Measurements from ENCODE around the gene NOB1.
"Not testable (repeated sequence)": the region's sequence is repeated elsewhere in the genome, so short reads cannot be mapped to it uniquely, and the experiment has no call there.

The NOB1 gene

GRCh38 chr16:69761983-69762813, 7.5 kb upstream of the NOB1 start, which contains the start of gene WWP2:
WWP2 (plus strand) TSS chr16:69762332; CDS start chr16:69787011, 24,679 bp downstream.
- peak; percentile 89 for DNase-seq (ENCODE audit: low read depth, low spot score)

- DNase-seq (ENCODE audit: low read depth, low spot score) = not testable (repeated sequence)
Measured at GRCh38 chr16:69757375-69757774, 2.6 kb upstream of the NOB1 start.

DNA sequence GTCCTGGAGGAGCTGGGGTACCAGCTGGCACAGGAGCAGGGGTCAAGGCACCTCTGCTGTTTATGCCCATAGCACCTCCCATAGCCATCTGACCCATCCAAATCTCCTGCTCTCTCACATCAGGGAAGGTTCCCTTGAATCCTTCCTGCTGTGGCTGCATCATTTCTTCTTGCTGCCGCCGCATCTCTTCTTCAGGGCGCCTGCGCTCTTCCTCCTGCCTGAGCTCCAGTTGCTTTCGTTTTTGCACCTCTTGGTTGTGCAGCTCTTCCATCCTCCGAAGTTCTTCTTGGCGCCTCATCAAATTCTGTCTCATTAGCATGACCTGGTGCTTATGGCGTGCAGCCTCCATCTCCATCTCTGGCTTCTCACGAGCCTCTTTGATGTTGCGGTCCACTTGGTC, 2.0 kb upstream of the NOB1 start:
- no peak for DNase-seq (ENCODE audit: low read depth, low spot score)

DNA sequence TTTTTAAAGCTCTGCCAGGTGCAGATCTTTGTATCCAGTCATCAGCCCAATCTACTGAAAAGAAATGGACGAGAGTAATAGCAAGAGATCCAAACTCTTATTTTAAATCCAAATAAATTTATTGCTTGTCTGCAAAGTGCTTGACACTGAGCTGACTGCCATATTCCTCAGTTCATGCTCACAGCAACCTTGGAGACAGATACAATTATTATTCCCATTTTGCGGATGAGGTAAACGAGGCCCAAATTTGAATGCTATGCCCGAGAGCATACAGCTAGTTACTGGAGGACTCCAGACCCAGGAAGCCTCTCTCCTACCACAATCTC, 620 bp downstream of the NOB1 start:
- DNase-seq (ENCODE audit: low read depth, low spot score) = no peak

GRCh38 chr16:69748694-69749345, 5.9 kb downstream of the NOB1 start:
- no peak for DNase-seq (ENCODE audit: low read depth, low spot score)

DNA sequence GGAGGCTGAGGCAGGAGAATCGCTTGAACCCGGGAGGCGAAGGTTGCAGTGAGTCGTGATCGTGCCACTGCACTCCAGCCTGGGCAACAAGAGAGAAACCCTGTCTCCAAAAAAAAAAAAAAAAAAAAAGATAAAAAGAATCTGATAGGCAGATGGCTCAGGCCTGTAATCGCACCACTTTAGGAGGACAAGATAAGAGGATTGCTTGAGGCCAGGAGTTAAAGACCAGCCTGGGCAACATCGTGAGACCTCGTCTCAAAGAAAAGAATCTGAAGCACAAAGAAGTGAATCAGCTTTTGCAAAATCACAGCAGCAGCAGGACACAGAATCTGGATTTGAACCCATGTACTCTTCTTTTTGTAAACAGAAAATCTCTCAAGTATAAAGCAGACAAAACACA, 7.6 kb downstream of the NOB1 start:
- DNase-seq (ENCODE audit: low read depth, low spot score) = no peak

DNA sequence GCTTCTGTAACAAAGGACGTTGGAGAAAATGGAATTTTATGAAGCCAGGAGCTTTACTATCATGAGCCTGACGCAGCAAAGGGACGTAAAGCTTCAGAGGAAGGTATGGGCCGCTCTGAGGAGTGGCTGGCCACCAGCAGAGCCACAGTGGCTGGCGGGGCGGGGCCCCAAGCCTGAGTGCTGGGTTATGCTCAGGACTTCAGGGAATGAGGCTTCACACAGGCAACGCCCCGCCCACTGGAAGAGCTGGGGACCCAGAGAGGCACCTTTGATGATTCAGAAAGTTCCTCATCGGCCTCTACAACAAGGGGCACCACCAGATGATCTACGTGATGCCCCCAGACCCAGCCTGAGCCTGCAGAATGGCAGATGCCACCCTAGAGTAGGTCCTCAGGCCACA, 8.8 kb downstream of the NOB1 start:
- no peak for DNase-seq (ENCODE audit: low read depth, low spot score)

DNA sequence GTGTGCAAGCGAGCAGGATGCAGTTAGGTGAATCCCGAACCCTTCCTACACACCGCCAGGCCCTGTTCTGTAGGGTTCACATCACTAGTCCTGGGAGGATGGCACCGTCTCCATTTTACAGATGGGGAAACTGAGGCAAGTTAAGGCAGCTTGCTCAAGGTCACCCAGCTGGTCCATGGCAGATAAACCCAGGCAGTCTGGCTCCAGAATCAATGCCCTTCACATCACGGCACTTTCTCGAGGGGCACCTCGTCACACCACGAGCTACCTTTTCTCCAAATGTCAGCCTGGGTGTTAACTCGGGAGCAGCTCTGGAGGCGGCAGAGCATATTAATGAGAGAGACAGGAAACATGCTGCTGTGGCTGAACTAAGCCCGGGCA, 9.5 kb downstream of the NOB1 start:
- no peak for DNase-seq (ENCODE audit: low read depth, low spot score)

DNA sequence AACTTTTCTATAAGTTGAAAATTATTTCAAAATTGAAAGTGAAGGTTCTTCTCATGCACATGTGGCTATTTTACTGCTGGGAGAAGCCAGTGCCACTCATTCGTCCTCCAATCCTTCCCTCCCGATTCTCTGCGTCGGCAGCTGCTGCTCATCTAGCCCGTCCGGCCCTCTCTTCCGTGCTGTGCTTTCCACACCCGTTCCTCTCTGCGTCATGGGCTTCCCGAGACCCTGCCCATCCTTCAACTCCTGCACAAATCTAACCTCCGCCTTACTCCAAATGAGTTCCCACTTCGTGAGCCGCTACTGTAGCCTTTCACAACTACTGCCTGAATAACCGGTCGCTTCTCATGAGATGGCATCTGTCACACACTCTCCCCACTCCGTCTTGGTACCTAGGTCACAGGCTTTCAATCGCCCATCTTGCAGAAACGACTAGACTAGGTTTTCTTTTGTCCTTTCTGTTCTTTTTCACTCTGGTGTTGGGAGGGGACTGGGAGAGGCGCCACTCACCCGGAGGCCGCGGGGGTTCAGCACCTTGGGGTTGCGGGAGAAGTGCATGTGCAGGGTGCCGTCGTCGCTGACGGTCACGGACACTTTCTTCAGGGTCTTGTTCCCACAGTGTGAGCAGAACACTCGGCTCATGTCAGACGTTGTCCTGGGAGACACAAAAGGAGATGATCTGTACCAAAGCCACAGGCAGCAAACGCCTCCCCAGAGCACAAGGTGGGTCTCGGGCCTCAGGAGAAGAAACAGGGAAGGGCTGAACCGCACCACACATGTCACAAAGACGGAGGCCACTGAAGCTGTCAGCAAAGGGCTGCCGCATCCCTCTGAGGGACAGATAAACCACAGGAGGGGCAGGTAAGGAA, 10.1 kb downstream of the NOB1 start:
- DNase-seq (ENCODE audit: low read depth, low spot score) = no peak

DNA sequence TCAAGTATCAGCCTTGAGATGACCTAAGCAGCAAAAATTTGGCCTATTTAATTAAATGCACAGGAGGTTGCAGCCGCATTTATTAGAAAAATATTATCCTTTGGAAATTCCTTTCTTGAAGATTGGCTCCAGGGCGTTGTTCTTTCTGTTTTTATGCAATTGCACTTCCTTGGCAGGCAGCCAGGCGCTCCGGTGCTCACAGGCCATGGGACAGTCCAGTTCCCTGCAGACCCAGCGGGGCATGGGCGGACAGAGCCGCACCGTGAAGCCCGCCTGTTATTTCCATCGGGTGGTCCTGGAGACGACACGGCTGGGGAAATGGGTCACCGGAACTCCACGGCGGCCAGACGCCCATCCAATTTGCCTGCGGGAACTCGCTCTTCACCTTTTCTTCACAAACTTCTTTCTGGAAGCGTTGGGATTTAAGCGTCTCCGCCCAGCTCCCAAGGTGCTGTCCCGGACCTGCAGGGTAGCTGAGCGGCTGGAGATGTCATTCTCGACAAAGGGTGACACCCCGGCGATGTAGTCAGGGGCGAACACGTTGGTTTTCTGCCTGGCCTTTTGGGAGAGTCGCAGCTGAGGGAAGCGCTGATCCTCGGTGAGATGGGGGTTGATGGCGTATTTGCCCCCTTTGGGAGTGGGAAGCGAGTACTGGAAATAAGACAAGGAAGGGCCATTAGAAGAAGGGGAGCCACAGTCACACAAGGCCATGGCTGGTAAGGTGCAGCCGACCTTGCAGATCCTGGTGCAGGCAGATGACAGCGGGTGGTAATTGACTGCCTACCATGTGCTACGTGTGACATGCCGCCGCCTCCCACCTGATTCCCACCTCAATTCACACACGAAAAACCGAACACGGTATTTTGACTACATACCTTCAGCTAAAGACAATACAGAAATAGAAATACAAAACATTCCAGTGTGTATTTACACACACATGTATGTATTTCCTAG, 12.5 kb downstream of the NOB1 start:
- peak; percentile 48 for DNase-seq (ENCODE audit: low read depth, low spot score)

GRCh38 chr16:69741519-69741918, 13.2 kb downstream of the NOB1 start:
- no peak for DNase-seq (ENCODE audit: low read depth, low spot score)

- DNase-seq (ENCODE audit: low read depth, low spot score) = no peak
Measured at GRCh38 chr16:69732101-69732500, 22.6 kb downstream of the NOB1 start.

- not testable (repeated sequence) for DNase-seq (ENCODE audit: low read depth, low spot score)
Measured at GRCh38 chr16:69731280-69731679, 23.4 kb downstream of the NOB1 start.

GRCh38 chr16:69729030-69729429, 25.7 kb downstream of the NOB1 start:
- DNase-seq (ENCODE audit: low read depth, low spot score) = not testable (repeated sequence)

DNA sequence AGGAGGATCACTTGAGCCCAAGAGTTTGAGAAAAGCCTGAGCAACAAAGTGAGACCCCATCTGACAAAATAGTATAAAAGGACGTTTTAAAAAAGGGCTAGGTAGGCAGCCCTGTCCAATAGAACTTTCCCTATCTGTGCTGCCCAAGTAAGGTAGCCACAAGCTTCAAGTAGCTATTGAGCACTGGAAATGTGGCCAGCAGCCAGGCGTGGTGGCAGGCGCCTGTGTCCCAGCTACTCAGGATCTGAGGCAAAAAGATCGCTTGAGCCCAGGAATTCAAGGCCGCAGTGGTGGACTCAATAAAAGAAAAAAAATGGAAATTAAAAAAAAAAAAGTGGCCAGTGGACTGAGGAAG, 26.8 kb downstream of the NOB1 start:
- DNase-seq (ENCODE audit: low read depth, low spot score) = peak; percentile 53

DNA sequence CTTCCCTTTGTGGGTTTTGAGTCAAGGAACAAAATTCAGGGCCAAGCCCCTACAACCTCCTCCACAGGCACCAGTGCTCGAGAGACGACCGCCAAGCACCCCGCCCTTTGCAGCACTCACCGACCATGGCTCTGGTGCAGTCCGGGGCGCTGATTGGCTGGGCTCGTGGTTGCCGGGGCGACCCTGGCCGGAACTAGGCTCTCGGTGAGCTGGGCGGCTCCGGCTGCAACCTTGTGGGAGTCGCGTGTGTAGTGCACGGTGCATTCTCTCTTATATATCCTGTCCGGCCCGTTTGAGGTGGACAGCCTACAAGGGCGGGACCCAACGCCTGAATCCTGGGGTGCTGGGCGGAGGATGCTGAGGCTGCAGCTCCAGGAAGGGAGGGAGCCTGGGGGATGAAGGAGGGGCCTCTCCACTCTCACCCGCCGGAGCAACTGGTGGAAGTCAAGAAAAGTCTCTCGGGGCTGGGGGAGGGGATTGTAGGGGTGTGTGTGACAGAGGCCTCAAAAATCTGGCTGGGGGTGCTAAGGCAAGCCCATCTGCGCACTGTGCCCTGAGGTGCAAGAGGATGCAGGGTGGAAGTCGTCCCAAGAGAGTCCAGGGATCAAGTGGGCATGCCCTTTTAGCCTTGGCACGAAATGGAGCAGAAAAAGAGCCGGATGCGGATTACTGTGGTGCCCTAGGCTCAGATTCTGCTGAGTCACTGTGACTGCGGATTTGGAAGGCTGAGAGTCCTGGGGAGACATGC, 28.2 kb downstream of the NOB1 start, which contains the start of gene NQO1:
NQO1 (minus strand) TSS at position 248 of the 748 bp plus-strand sequence; CDS start at position 127, 121 bp downstream.
- DNase-seq (ENCODE audit: low read depth, low spot score) = peak; percentile 97

- no peak for DNase-seq (ENCODE audit: low read depth, low spot score)
Measured at GRCh38 chr16:69725480-69726312, 29.0 kb downstream of the NOB1 start.

DNA sequence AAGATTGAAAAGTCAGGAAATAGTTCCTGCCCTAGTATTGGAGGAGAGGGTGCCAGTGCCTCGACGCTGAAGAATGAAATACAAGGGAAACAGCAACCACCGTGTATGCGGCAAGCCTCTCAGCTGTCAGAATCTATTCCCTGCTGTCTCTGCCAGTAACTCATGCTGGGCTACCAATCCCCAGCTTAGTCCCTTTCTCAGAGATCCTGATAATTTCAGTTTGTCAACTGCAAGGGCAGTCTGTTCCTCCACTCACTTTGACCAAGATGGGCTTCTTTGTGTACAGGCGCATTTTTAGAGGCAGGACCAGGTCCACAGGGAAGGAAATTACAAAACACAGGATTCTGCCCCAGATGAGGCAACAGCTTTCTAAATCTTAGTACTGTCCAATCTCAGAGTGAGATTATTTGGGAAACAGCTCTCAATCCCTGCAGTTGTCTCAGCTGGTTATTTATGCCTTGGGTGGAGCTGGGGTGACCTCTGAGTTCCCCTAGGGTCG, 29.7 kb downstream of the NOB1 start:
- DNase-seq (ENCODE audit: low read depth, low spot score) = peak; percentile 23

GRCh38 chr16:69724414-69724873, 30.3 kb downstream of the NOB1 start:
- no peak for DNase-seq (ENCODE audit: low read depth, low spot score)
